Embryonic facial prominence (tissue), 1 donor: Measurements from ENCODE around the gene WDR93.
"Not testable (repeated sequence)": the region's sequence is repeated elsewhere in the genome, so short reads cannot be mapped to it uniquely, and the experiment has no call there.

Experiments
- DNase-seq: peaks from one replicate; pipeline ENCODE4 v3.0.0-alpha.2; 2016; ENCODE audit errors: extremely low spot score

WDR93 gene

DNA sequence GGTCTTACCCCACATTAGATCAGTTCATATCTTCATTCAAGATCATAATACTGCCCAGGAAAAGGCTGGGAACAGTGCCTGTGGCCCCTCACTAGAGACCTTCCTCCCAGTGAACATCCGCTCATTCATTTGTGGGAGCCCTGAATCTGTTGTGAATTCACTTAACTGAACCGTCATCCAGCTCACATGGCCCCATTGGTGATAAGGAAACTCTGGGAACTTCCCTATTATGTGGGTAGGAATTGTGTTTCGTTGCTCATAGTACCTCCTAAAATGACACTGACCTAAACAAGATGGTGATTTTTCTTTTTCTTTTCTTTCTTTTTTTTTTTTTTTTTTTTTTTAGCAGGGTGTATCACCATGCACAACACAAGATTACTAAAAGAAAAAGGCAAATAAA lies 78.8 kb downstream of the WDR93 start:
- no peak for DNase-seq

DNA sequence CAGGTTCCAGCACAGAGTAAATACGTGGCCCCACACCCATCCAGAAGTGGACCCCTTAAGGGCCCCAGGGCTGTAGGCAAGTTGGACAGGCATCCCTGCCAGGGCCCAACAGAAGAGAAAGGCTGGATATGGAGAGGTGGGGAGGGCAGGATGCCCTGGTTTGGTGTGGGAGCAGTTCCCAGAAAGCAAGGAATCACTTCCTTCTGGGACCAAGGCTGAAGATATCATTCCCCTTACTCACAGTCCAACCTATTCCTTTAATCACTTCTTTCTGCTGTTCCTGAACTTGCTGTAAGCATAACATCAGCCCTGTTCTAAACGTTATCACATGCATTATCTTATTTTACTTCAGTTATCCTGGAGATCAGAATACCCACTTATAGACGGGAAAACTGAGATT lies 79.4 kb downstream of the WDR93 start:
- no peak for DNase-seq

- no peak for DNase-seq
Measured at GRCh38 chr15:89772932-89773583, 82.4 kb downstream of the WDR93 start.

GRCh38 chr15:89774492-89774891 lies 83.9 kb downstream of the WDR93 start:
- DNase-seq = no peak

- DNase-seq = no peak
Measured at GRCh38 chr15:89775815-89776214, 85.2 kb downstream of the WDR93 start.

DNA sequence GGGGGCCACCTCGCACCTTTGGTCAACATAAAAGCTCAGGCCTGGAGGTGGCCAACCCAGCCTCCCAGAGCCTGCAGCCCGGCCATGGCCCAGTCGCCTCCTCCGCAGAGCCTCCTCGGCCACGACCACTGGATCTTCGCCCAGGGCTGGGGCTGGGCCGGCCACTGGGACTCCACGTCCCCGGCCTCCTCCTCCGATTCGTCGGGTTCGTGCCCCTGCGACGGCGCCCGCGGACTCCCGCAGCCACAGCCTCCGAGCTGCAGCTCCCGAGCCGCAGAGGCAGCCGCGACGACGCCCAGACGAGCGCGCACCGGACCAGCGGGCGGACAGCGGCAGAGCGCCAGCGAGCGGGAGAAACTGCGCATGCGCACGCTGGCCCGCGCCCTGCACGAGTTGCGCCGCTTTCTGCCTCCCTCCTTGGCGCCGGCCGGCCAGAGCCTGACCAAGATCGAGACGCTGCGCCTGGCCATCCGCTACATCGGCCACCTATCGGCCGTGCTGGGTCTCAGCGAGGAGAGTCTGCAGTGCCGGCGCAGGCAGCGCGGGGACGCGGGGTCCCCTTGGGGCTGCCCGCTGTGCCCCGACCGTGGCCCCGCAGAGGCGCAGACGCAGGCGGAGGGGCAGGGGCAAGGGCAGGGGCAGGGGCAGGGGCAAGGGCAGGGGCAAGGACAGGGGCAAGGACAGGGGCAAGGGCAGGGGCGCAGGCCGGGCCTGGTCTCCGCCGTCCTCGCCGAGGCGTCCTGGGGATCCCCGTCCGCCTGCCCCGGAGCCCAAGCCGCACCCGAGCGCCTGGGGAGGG lies 85.9 kb downstream of the WDR93 start, which contains the start of gene MESP2:
Gene MESP2 (plus strand): TSS at position 59 of the 799 bp plus-strand sequence. CDS start 26 bp downstream, at position 85.
- no peak for DNase-seq

- DNase-seq = no peak
Measured at GRCh38 chr15:89777073-89777751, 86.6 kb downstream of the WDR93 start.

- DNase-seq = no peak
Measured at GRCh38 chr15:89777782-89778380, 87.3 kb downstream of the WDR93 start.

- no peak for DNase-seq
Measured at GRCh38 chr15:89778861-89779260, 88.2 kb downstream of the WDR93 start.

DNA sequence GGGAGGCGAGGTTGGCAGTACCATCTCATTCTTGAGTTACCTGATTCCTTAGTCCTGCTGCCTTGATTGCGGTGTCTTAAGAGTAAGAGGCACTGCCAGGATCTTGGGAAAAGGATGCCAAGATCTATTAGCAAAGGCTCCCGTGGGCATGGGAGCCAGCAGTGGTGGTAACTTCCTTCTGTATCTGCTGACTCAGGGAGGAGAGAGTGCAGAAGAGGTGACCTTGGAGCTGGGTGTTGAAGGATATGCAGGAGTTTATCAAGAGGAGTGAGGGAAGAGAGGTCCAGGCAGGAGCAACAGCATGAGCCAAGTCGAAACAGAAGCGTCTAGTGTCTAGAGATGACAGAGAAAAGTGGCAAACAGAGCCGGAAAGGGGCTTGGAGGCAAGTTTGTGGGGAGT lies 90.0 kb downstream of the WDR93 start:
- DNase-seq = no peak

GRCh38 chr15:89781055-89781454 lies 90.4 kb downstream of the WDR93 start:
- DNase-seq = no peak

DNA sequence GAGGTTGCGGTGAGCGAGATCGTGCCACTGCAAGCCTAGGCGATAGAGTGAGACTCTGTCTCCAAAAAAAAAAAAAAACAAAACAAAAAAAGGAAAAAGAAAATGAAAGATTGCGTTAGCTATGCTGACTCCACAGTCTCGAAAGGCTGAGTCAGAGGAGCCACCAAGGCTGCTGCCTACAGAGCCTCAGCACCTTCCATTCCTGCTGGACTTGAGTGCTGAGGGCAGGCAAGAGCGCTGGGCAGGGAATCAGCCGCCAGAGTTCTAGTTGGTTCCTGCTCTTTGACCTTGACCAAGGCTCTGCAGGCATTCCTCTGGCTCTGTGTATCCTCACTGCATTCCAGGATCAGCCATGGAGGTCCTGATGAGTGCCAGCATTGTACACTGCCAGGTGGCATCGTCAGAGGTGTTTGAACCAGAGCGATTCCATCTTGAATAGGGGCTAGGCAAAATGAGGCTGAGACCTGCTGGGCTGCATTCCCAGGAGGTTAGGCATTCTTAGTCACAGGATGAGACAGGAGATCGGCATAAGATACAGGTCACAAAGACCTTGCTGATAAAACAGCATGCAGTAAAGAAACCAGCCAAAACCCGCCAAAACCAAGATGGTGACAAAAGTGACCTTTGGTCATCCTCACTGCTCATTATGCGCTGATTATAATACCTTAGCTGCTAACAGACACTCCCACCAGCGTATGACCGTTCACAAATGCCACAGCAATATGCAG lies 91.4 kb downstream of the WDR93 start:
- DNase-seq = no peak

GRCh38 chr15:89782619-89782950 lies 92.0 kb downstream of the WDR93 start:
- DNase-seq = not testable (repeated sequence)

DNA sequence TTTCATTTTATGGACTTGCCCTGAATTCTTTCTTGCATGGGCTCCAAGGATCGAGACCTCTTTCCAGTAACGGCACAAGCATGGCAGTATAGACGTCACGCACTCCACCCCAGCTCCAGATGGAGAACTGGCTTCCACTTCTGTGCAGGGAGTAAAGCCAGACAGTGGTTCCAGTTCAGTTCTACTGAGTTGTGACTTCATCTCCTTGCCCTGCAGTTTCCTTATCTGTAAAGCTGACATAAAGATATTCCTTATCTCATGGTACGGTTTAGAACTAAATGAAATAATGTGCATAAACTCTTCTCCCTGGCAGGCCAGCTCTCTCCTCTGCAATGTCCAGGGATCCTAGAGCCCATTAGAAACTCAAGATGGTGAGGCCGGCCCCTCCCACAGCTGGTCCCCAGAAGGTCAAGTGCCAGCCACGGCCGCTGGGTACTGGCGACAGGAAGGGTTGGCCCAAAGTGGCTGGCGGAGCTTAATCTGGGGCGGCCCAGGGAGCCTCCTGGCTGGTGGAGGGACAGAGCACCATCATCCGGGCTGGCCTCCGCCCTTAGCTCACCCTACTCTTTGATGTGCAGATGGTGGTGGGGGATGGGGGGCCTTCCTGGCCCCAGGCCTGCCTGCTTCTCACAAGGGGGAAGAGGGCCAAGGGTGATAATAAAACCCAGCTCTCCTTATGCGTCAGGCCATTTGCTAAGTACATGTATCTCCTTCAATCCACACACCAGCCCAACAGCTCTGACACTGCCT lies 92.7 kb downstream of the WDR93 start:
- DNase-seq = no peak

DNA sequence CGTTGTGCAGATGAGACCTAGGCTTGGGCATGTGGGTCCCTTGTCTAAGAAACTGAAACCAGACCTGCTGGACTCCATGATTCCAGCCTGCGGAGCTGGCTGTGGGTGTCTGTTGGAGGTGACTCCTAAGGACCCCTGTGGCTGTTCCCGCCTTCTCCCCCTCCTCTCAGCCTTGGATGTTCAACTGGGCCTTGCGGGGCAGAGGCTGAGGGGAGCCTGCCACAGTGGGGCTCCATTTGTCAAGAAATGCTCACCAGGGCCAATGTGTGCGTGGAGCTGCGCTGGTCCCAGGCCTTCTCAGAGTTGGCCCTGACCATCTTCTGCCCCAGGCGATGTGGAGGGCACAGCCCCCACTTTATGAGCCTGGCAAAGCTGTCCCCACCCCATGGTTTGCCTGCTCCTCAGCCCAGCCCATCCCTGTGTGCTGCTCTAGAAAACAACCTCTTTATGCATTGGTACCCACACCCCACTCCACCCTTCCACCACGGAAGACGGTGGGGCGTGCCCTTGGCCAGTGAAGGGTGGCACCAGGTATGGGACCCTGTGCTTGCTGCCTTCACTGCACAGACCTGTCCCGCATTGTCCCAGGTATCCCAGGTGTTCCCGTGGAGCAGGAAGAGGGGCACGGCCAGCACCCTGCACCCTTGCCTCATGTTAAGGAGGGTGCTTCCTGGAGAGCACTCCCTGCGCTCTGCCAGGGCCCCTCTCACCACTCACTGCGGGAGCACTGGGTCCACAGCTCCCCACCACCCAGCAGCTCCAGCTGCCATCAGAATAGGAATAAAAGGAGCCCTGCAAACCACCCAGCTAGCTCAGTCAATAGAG lies 93.5 kb downstream of the WDR93 start:
- DNase-seq = no peak

DNA sequence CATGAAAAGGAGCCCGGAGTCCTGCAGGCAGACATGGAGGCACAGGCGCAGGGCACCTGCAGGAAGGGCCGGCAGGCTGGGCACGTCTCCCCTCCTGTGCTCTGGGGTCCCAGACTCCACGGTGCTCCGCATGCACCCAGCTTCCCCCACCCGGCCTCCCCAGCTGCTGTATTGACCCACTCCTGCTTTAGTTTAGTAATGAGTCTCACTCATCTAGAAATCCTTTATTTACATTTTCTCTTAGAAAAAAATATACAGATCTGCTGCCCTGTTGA lies 94.0 kb downstream of the WDR93 start:
- no peak for DNase-seq

DNA sequence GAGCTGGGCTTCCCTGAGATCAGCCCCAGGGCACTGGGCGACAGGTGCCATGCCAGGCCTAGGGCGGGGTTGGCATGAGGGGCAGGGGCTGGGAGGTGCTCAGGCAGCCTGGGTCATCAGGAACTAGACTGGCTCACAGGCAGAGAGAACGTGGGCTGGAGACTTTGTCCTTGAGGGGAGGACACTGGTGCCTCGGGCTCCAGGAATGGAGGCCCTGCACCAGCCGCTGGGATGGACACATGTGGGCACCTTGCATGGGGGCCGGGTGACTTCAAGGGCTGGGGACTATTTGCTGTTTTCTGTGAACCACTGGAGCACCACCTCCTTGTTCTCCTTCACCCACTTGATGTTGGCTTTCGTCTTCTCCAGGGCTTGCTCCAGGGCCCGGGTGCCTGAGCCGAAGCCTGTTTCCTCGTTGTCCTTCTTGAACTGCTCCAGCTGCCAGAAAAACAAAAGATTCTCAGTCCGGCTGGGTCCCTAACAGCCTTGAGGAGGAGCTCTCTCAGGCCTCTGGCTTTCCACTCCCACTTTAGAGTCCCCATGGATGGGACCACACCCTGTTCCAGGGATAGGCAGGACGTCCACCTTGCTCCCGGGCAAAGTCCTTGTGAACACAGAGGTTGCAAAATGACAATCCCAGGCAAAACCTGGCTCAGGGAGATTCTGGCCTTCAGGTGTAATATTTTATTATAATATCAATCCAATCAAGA lies 94.6 kb downstream of the WDR93 start:
- DNase-seq = no peak

- no peak for DNase-seq
Measured at GRCh38 chr15:89785774-89786140, 95.1 kb downstream of the WDR93 start.

DNA sequence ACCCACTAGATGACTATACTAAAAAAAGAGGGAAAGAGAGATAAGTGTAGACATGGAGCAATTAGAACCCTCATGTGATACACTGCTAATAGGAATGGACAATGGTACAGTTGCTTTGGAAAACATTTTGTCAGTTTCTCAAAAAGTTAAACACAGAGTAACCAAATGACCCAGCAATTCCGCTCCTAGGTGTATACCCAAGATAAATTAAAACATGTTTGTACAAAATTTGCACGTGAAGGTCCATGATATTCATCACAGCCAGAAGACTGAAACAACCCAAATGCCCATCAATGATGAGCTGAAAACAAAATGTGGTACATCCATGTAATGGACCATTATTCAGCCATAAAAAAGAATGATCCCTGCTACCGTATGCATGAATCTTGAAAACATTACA lies 97.3 kb downstream of the WDR93 start:
- DNase-seq = no peak

- DNase-seq = not testable (repeated sequence)
Measured at GRCh38 chr15:89788585-89788984, 98.0 kb downstream of the WDR93 start.
